SK-N-SH (cell line): ENCODE results near the gene IL11. TPM values are rescaled to one million over a fixed set of nuclear protein-coding genes. Genes with fewer than 3 reads are reported as not detected.

Experiments
- CTCF ChIA-PET: fragments of 300-600, 350-600 bp; formaldehyde crosslinking; extraction: SDS; loops from one replicate; lab custom pipeline; 2021; lab: Yijun Ruan, JAX
- POLR2A ChIA-PET: fragments of 350-600 bp; sonication (Branson Sonifier 250); formaldehyde crosslinking; extraction: SDS; loops from one replicate; lab custom pipeline; 2020; ENCODE audit warnings: antibody characterized with exemption, inconsistent platforms; lab: Yijun Ruan, JAX
- DNase-seq: peaks from one replicate; pipeline ENCODE4 v3.0.0; 2012
- H2AFZ ChIP-seq: fragments of 200-600 bp; sonication (generic); 2 replicates; pipeline ENCODE4 v1.8.1; 2016; ENCODE audit warnings: antibody characterized with exemption, mild to moderate bottlenecking, low read depth
- H3F3A ChIP-seq: fragments of 200-600 bp; sonication (generic); replicated peaks from 2 replicates; pipeline ENCODE3; 2016; ENCODE audit warnings: antibody characterized with exemption, mild to moderate bottlenecking; ENCODE audit not compliant: insufficient read depth
- H3K27ac ChIP-seq, 2 experiments: fragments of 200-500 bp in 1 of 2; fragments of 200-600 bp in 1 of 2; sonication (Bioruptor generic) in 1 of 2; sonication (generic), shearing (Covaris generic) in 1 of 2; 2 replicates each; pipeline versions ENCODE4 v1.5.1 to v1.6.1; 2014 to 2016; ENCODE audit warnings: low read depth in 2 of 2, inconsistent platforms in 1 of 2, low read length in 1 of 2, mild to moderate bottlenecking in 1 of 2, mixed read lengths in 1 of 2
- H3K27me3 ChIP-seq: fragments of 200-600 bp; sonication (generic), shearing (Covaris generic); 2 replicates; pipeline ENCODE4 v1.6.1; 2016; ENCODE audit warnings: mixed run types; ENCODE audit not compliant: insufficient read depth
- H3K36me3 ChIP-seq, 2 experiments: fragments of 200-500 bp in 1 of 2; fragments of 200-600 bp in 1 of 2; sonication (Bioruptor generic) in 1 of 2; sonication (generic) in 1 of 2; replicated peaks in 1 of 2; 2 replicates each; pipeline versions ENCODE3 to v1.5.1; 2014 to 2016; ENCODE audit warnings: low read length in 1 of 2, mild to moderate bottlenecking in 1 of 2; ENCODE audit not compliant: insufficient read depth in 2 of 2, control insufficient read depth in 1 of 2
- H3K4me1 ChIP-seq, 2 experiments: fragments of 200-500 bp in 1 of 2; fragments of 200-600 bp in 1 of 2; sonication (Bioruptor generic) in 1 of 2; sonication (generic), shearing (Covaris generic) in 1 of 2; 2 replicates each; pipeline versions ENCODE4 v1.5.1 to v1.6.1; 2014 to 2016; ENCODE audit warnings: low read depth in 1 of 2, low read length in 1 of 2, mixed run types in 1 of 2; ENCODE audit not compliant: insufficient read depth in 2 of 2, control insufficient read depth in 1 of 2
- H3K4me2 ChIP-seq: fragments of 200-600 bp; sonication (generic), shearing (Covaris generic); 2 replicates; pipeline ENCODE4 v1.6.1; 2017; ENCODE audit warnings: mixed run types
- H3K4me3 ChIP-seq, 2 experiments: fragments of 200-500 bp in 1 of 2; fragments of 200-600 bp in 1 of 2; sonication (Bioruptor generic) in 1 of 2; sonication (generic), shearing (Covaris generic) in 1 of 2; 2 replicates each; pipeline versions ENCODE4 v1.5.1 to v1.8.1; 2014 to 2016; ENCODE audit warnings: low read depth in 2 of 2, inconsistent platforms in 1 of 2, low read length in 1 of 2, mild to moderate bottlenecking in 1 of 2, mixed read lengths in 1 of 2, moderate library complexity in 1 of 2
- H3K79me2 ChIP-seq: fragments of 200-600 bp; sonication (generic); 2 replicates; pipeline ENCODE4 v1.8.1; 2017; ENCODE audit warnings: mild to moderate bottlenecking; ENCODE audit not compliant: insufficient read depth
- H3K9ac ChIP-seq: fragments of 200-600 bp; sonication (generic); 2 replicates; pipeline ENCODE4 v1.6.1; 2017; ENCODE audit warnings: mixed run types
- H3K9me2 ChIP-seq: fragments of 200-600 bp; sonication (generic); 2 replicates; pipeline ENCODE4 v1.6.1; 2017; ENCODE audit warnings: mixed run types
- H3K9me3 ChIP-seq: fragments of 200-600 bp; sonication (generic); 2 replicates; pipeline ENCODE4 v1.6.1; 2017; ENCODE audit warnings: mixed run types, mild to moderate bottlenecking, moderate library complexity
- H4K20me1 ChIP-seq: fragments of 200-600 bp; sonication (generic); 2 replicates; pipeline ENCODE4 v1.6.1; 2017; ENCODE audit warnings: mild to moderate bottlenecking, mixed run types; ENCODE audit not compliant: insufficient read depth
- CHD2 ChIP-seq: fragments of 150-350 bp; IDR thresholded peaks from 2 replicates; pipeline ENCODE4 v1.6.1; 2018; ENCODE audit warnings: low read length; ENCODE audit not compliant: partially characterized antibody
- ELF1 ChIP-seq: IDR thresholded peaks from 2 replicates; pipeline ENCODE4 v1.4.0; 2012
- EP300 ChIP-seq, 2 experiments: IDR thresholded peaks; 2 replicates each; pipeline versions ENCODE4 v1.4.0 to v1.6.1; 2012; ENCODE audit warnings: borderline replicate concordance in 1 of 2, low read depth in 1 of 2, low read length in 1 of 2
- EZH2phosphoT487 ChIP-seq: fragments of 200-600 bp; sonication (generic); IDR thresholded peaks from 2 replicates; pipeline ENCODE4 v1.6.1; 2017; ENCODE audit warnings: low read depth, mixed run types, mild to moderate bottlenecking, antibody characterized with exemption, moderate library complexity, borderline replicate concordance
- FOXJ3 ChIP-seq: sonication (generic); formaldehyde crosslinking; IDR thresholded peaks from 2 replicates; pipeline ENCODE4 v1.5.1; 2020; ENCODE audit warnings: mild to moderate bottlenecking, missing genetic modification reagents
- FOXM1 ChIP-seq: IDR thresholded peaks from 2 replicates; pipeline ENCODE4 v1.4.0; 2012; ENCODE audit warnings: low read depth, mild to moderate bottlenecking
- GABPA ChIP-seq: IDR thresholded peaks from 2 replicates; pipeline ENCODE4 v1.4.0; 2012; ENCODE audit warnings: low read depth, mild to moderate bottlenecking
- GATA2 ChIP-seq: sonication (generic); formaldehyde crosslinking; IDR thresholded peaks from 2 replicates; pipeline ENCODE4 v1.5.0; 2020; ENCODE audit warnings: mild to moderate bottlenecking, missing genetic modification reagents
- IRF3 ChIP-seq: fragments of 150-350 bp; IDR thresholded peaks from 2 replicates; pipeline ENCODE4 v1.6.1; 2016; ENCODE audit warnings: mild to moderate bottlenecking, low read depth, low read length
- JUND ChIP-seq: IDR thresholded peaks from 2 replicates; pipeline ENCODE4 v1.4.0; 2012
- MEF2A ChIP-seq: IDR thresholded peaks from 2 replicates; pipeline ENCODE4 v1.4.0; 2012; ENCODE audit warnings: low read depth, borderline replicate concordance
- MXI1 ChIP-seq: IDR thresholded peaks from 2 replicates; pipeline ENCODE4 v1.6.1; 2012; ENCODE audit warnings: mild to moderate bottlenecking, low read depth, low read length, improper control_type of control experiment
- NFIC ChIP-seq: IDR thresholded peaks from 2 replicates; pipeline ENCODE4 v1.4.0; 2012; ENCODE audit warnings: borderline replicate concordance
- NRF1 ChIP-seq: IDR thresholded peaks from 2 replicates; pipeline ENCODE4 v1.6.1; 2012; ENCODE audit warnings: low read depth, mild to moderate bottlenecking, low read length
- PBX3 ChIP-seq: IDR thresholded peaks from 2 replicates; pipeline ENCODE4; 2012
- POLR2AphosphoS5 ChIP-seq: IDR thresholded peaks from 2 replicates; pipeline ENCODE4 v1.6.1; 2012; ENCODE audit warnings: low read depth, low read length
- RCOR1 ChIP-seq: fragments of 150-350 bp; IDR thresholded peaks from 2 replicates; pipeline ENCODE4 v1.6.1; 2017; ENCODE audit warnings: antibody characterized with exemption, low read length
- REST ChIP-seq: IDR thresholded peaks from 2 replicates; pipeline ENCODE4 v1.6.1; 2012; ENCODE audit warnings: mild to moderate bottlenecking, low read depth, low read length, moderate library complexity
- RFX5 ChIP-seq: IDR thresholded peaks from 2 replicates; pipeline ENCODE4 v1.6.1; 2012; ENCODE audit warnings: mild to moderate bottlenecking, improper control_type of control experiment, low read length
- SIN3A ChIP-seq: IDR thresholded peaks from 2 replicates; pipeline ENCODE4 v1.6.1; 2012; ENCODE audit warnings: low read depth, mild to moderate bottlenecking, low read length, moderate library complexity, borderline replicate concordance
- SMC3 ChIP-seq: IDR thresholded peaks from 2 replicates; pipeline ENCODE4 v1.6.1; 2012; ENCODE audit warnings: low read depth, low read length, improper control_type of control experiment
- TAF1 ChIP-seq: IDR thresholded peaks from 2 replicates; pipeline ENCODE4 v1.6.1; 2012; ENCODE audit warnings: low read depth, mild to moderate bottlenecking, low read length, moderate library complexity, borderline replicate concordance
- TCF12 ChIP-seq: IDR thresholded peaks from 2 replicates; pipeline ENCODE4 v1.4.0; 2012
- TEAD4 ChIP-seq: IDR thresholded peaks from 2 replicates; pipeline ENCODE4 v1.4.0; 2012; ENCODE audit warnings: mild to moderate bottlenecking, borderline replicate concordance; ENCODE audit not compliant: insufficient read depth
- ZBTB33 ChIP-seq: IDR thresholded peaks from 2 replicates; pipeline ENCODE4 v1.4.0; 2012; ENCODE audit warnings: low read depth, borderline replicate concordance
- WGBS: methylation state at CpG from one replicate; pipeline ENCODE4 v1.1.6; 2017; ENCODE audit warnings: low lambda C conversion rate; 5-methylcytosine and 5-hydroxymethylcytosine counted together
- polyA plus RNA-seq, 3 experiments: library from polyadenylated mRNA; depleted of rRNA; stranded (reverse); fragments of >200 nt; gene quantifications; 2 replicates each; pipeline ENCODE4 v1.2.3, GENCODE V29; 2012

IL11 gene
- polyA plus RNA-seq, 1 of the 3 experiments (the other 2 are of a cell fraction) = 13.2 TPM

- POLR2A ChIA-PET = interaction anchor here (0.6 to 2.0 kb wide), 15 partner anchors 14 to 1227 kb away, joined by 3 to 21 read pairs (median 4); partner anchors contain the start of genes PPP6R1, TMEM238, TMEM86B and UBE2S
- Histone ChIP-seq H3F3A (no peaks in the 10 kb centered on the region), H3K9ac (peak within 1 kb of the TSS; percentile 99), H3K36me3 (peaks cover 0 to 4% of the 10 kb centered on the region in 2 experiments), H3K9me2 (no peaks in the 10 kb centered on the region), H3K4me1 (peaks cover 0 to 29% of the 10 kb centered on the region in 2 experiments; a peak in 2 of 4 replicates), H2AFZ (peak within 1 kb of the TSS; percentile 90; the same call in 1 of the 2 replicates), H3K9me3 (no peaks in the 10 kb centered on the region), H3K4me2 (peak within 1 kb of the TSS; percentile 100), H4K20me1 (no peaks in the 10 kb centered on the region), H3K27ac (peak within 1 kb of the TSS; percentile 97 to 98), H3K27me3 (no peaks in the 10 kb centered on the region), H3K79me2 (peaks cover 9% of the 10 kb centered on the region; the same call in 1 of the 2 replicates), H3K4me3 (peak within 1 kb of the TSS; percentile 75)
- 0% methylated on average over 48 of the region's 63 CpGs for WGBS
- CTCF ChIA-PET = interaction anchor here (0.8 to 2.4 kb wide), 9 partner anchors 11 to 59 kb away, joined by 3 to 11 read pairs (median 4); partner anchors contain the start of gene HSPBP1
- peak; percentile 97 for DNase-seq
- TF ChIP-seq SMC3 = no peak
- TF ChIP-seq EZH2phosphoT487 = no peak
- peak; percentile 45 for TF ChIP-seq GABPA
- peak; percentile 90 for TF ChIP-seq CHD2
- TF ChIP-seq ELF1 = no peak
- TF ChIP-seq EP300 (IDR thresholded peaks at IDR 0.05; ENCODE audit: borderline replicate concordance in 1 of 2, low read depth in 1 of 2, low read length in 1 of 2) = peak in 1 of 2 experiments; percentile 37; a peak in 1 of 4 replicates
- TF ChIP-seq REST = no peak
- no peak for TF ChIP-seq JUND
- TF ChIP-seq PBX3 = peak; percentile 98
- TF ChIP-seq IRF3 = peak; percentile 84
- TF ChIP-seq NFIC = no peak
- TF ChIP-seq GATA2 (CRISPR knock-in tag) = peak; percentile 78
- TF ChIP-seq FOXJ3 (CRISPR knock-in tag) = peak; percentile 5; the same call in 1 of the 2 replicates
- peak; percentile 39 for TF ChIP-seq MXI1
- 0 out of 2 replicates have a peak, but pooled peaks have one; percentile 40 for TF ChIP-seq ZBTB33
- TF ChIP-seq FOXM1 = no peak
- TF ChIP-seq TEAD4 = no peak
- peak; percentile 92 for TF ChIP-seq RFX5
- no peak for TF ChIP-seq TCF12
- TF ChIP-seq MEF2A = no peak
- no peak for TF ChIP-seq RCOR1
- peak; percentile 55; the same call in 1 of the 2 replicates for TF ChIP-seq POLR2AphosphoS5
- TF ChIP-seq TAF1 = no peak; the same call in none of the 2 replicates
- peak; percentile 65; the same call in 1 of the 2 replicates for TF ChIP-seq SIN3A
- TF ChIP-seq NRF1 = peak; percentile 61; the same call in 1 of the 2 replicates
These were observed 31.0 kb downstream of the IL11 start, which contains the start of gene KMT5C for GRCh38 chr19:55339105-55339888. Gene KMT5C, plus strand, starts transcription at chr19:55339876. Its CDS starts 2,061 bp downstream, at chr19:55341937.
